GM21619 (cell line): ENCODE results near the gene ERCC1.
A peak's percentile ranks its signal among the peaks of the same experiment; 100 is the strongest.
"Not testable (repeated sequence)": the region's sequence is repeated elsewhere in the genome, so short reads cannot be mapped to it uniquely, and the experiment has no call there.

Experiments used
- ATAC-seq: cut with Tn5 transposase; IDR thresholded peaks from one replicate; pipeline ENCODE4 v1.9.1; 2021; ENCODE audit not compliant: unreplicated experiment

Gene ERCC1

DNA sequence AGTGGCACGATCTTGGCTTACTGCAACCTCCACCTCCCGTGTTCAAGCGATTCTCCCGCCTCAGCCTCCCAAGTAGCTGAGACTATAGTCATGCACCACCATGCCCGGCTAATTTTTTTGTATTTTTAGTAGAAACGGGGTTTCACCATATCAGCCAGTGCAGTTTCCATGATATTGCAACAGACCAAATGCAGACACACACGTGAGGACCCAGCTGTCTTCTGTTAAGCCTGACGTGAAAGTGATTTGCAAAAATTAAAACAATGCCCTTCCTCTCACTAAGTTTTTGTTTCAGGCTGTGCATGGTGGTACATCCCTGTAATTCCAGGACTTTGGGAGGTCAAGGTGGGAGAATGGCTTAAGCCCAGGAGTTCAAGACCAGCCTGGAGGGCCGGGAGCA, 7.3 kb upstream of the ERCC1 start:
- ATAC-seq: not testable (repeated sequence)

DNA sequence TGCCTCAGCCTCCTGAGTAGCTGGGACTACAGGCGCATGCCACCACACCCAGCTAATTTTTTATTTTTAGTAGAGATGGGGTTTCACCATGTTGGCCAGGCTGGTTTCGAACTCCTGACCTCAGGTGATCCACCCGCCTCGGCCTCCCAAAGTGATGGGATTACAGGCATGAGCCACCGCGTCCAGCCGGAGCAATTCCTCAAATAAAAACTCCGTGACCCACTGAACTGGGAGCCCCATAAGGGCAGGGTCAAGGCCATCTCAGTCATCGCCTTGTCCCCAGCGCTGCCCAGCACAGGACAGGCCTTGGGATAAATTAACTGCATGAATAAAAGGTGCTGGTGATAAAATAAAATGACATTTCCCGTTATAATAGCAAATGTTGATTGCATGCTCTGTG, 6.2 kb upstream of the ERCC1 start:
- not testable (repeated sequence) for ATAC-seq

DNA sequence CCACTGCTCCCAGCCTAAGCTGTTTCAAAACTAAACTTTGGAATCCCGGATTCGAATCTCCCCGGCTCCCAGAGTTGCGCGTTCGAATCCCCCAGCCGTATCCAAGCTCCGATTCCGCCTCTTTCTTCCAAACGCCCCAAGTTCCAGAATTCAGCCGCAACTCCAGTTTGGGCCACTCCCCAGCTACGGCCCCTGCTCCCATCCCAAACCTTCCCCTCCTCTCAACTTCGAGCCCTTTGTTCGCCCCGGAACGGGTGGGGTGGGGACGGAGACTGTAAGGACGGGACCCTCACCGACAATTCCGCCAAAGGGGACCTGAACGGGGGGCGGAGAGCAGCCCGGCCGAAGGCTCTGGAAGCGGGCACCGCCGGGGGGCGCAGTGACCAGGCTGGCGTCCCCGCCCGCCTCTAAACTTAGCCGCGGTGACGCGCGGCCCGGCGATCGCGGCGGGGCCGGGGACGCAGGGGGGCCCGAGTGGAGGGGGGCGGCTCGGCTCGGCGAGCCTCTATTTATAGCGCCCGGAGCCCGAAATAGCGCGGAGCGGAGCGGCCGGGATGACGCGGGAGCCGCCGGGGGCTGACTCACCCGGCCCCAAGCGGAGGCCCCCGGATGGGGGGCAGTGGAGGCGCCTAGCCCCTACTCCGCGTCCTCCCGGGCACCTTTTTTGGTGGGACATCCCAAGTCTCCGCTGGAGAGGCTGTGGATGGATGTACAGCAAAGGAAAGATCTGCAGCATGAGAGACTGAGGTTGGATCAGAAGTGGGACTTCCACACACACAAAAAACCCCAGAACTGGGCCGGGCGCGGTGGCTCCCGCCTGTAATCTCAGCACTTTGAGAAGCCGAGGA, 4.9 kb upstream of the ERCC1 start:
- no peak for ATAC-seq

DNA sequence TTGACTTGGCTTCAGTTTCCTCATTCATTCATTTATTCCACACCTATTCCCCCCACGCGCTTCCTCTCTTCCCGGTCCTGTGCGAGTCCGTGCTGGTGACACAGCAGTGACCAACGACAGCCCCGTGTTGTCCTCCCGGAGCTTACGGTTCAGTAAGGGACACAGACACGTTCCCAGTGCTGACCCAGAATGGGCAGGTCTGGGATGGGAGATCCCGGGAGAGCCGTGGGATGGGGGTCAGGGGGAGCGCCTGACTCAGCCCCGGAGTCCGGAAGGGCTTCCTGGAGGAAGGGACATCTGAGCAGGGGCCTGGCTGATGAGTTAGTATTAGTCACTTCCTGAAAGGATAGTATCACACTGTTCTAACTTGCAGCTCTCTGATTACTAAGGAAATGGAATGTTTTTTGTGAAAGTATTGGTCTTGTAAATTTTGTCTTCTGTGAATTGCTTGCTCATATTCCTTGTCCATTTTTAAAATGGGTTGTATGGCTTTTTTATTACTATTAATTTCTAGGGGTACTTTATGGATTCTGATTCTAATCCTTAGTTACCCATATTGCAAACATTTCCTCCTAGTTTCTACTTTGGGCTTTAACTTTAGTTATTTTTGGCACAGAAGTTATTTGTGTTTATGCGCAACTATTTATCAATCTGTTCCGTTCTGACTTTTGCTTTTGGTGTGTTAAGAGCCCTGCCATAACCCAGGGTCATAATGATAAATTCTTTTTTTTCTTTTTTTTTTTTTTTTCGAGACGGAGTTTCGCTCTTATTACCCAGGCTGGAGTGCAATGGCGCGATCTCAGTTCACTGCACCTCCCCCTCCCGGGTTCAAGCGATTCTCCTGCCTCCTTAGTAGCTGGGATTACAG, 708 bp upstream of the ERCC1 start:
- ATAC-seq: no peak

DNA sequence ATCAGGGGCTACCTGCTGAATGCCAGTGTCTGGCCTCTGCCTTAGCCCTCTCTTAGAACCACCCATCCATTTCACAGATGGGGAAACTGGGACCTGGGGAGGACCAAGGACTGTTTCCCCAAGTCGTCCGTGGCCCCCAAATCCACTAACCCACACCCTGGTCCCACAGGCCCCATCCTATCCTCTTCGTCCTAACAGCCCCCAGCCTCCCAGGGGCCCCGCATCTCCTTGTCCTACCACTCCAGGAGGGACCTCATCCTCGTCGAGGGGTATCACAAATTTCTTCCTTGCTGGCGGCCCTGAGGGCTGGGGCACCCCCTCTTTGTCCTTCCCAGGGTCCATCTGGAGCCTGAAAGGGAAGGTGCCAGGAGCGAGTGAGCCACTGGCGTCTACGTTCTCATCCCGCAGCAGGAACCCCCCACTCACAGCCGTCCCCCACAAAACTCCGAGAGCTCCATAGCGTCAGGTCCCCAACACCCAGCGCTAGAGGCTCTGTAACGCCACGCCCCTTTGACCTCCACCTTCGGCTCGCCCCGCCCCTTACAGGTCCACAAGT, 606 bp downstream of the ERCC1 start:
- ATAC-seq: no peak

DNA sequence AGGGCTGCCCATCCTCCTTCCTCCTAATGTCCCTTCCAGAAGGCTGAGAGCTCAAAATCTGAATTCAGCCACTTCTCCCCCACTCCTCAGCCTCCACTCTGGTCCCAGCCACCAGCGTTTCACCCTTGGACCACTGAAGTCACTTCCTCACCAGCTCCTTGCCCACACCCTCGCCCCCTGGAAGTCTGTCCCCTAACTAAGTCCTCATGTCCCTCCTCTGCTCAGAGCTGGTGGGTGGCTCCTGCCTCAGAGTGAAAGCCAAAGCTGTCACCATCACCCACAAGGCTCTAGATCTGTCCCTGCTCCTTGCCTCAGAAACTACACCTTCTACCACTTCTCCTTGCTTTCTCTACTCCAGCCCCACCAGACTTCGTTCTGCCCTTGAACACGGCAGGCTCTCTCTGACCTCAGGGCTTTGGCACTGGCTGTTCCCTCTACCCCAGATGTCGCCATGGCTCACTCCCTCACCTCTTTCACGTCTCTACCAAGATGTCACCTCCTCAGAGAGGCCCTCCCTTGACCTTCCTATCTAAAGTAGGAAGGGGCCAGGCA, 1.7 kb downstream of the ERCC1 start:
- ATAC-seq: no peak

DNA sequence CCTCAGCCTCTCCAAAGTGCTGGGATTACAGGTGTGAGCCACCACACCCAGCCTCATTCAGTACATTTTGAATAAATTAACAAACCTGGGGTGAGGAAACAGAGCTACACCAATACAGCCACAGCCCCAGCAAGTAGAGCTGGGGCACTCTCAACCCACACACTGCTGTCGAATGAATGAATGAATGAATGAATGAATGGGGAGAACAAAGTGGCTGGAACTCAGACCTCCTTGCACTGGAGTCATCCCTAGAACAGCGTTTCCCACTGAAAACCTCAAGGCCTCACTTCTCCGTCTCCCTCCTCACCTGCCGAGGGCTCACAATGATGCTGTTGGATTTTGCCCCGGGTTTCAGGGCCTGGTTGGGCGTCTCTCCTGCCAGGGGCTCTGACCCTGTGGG, 2.8 kb downstream of the ERCC1 start:
- ATAC-seq: no peak

DNA sequence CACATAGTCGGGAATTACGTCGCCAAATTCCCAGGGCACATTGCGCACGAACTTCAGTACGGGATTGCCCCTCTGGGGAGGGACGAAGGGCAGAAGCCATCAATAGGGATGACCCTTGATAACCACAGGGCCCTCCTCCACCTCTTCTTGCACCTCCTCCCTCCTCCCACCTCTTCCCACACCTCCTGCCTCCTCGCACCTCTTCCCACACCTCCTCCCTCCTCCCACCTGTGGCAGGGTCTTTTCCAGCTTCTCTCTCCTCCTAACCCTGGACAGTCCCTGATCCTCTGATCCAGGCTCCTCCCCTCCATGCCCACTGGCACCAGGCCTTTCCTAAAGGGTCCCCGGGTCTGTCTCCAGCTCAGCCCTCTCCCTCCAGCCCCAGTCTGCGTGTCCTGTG, 3.4 kb downstream of the ERCC1 start:
- ATAC-seq: no peak

DNA sequence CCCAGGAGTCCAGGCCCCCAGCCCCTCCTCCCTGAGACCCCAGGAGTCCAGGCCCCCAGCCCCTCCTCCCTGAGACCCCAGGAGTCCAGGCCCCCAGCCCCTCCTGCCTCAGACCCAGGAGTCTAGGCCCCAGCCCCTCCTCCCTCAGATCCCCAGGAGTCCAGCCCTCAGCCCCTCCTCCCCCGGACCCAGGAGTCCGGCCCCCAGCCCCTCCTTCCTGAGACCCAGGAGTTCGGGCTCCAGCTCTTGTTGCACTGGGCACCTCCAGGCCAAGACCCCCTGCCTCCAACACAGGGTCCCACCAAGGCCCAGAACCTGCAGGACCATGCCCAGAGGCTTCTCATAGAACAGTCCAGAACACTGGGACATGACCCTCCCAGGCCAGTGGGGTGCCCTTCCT, 3.8 kb downstream of the ERCC1 start:
- no peak for ATAC-seq

DNA sequence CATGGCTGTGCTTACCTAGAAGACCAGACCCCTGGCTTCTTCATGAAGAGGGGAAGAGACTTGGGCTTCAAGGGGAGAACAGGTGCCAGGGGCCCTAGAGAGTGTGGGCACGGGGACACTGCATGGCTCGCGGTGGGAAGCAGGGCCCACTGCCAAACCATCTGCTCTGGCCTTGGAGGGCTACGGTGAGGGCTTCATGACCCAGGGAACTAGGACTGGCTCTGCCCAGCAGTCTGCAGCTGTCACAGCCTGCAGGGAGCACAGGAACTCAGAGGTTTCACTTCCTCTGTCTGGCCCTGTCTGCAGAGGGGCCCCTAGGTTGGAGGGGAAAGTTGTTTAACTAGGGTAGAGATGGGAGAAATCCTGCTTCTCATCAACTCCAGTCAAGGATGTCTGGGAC, 4.3 kb downstream of the ERCC1 start:
- peak; percentile 48 for ATAC-seq

DNA sequence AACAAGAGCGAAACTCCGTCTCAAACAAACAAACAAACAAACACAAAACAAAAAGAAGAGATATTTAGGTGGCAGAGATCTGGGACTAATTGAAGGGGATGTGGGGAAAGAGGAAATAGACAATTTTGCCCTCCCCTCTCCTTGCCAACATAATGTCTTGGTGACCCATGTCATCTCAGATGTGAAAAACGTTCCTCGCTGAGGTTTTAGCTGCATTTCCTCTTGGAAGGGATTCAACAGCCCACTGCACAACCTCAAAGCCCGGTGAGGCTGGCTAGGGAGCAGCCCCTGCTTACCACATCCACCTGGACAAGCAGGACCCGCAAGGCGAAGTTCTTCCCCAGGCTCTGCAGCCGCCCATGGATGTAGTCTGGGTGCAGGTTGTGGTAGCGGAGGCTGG, 4.9 kb downstream of the ERCC1 start:
- no peak for ATAC-seq

DNA sequence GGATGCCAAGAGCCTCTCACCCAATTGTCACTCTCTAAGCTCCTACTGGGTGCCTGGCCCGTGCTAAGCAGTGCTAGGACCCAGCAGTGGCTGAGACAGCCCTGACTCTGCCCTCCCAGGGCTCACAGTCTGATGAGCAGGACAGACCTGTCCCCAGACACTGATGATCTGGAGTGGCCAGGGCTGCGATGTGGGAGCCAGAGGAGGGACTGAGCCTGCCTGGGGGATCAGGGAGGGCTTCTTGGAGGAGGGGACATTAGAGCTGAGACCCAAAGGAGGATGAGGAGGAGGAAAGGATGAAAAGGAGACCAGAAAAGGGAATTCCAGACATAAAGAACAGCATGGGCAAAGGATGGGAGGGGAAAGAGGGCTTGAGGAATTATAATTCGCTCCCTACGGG, 6.6 kb downstream of the ERCC1 start:
- no peak for ATAC-seq

DNA sequence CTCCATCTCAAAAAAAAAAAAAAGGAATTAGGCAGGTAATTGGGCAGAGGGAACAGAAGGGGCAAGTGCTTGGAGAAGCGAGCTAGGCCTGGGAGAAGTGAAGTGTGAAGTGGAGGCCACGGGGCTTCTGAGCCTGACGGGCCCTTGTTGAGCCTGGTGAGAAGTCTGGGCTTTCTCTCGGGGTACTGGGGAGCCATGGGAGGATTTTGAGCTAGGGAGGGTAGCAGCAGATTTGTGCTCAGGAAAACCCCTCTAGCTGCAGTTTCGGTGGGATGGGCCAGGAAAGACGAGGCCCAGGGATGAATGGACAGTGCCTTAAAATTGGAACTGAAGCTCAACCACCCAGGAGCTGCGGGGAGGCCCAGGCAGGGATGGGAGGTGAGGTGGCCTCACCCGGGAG, 9.2 kb downstream of the ERCC1 start:
- no peak for ATAC-seq

DNA sequence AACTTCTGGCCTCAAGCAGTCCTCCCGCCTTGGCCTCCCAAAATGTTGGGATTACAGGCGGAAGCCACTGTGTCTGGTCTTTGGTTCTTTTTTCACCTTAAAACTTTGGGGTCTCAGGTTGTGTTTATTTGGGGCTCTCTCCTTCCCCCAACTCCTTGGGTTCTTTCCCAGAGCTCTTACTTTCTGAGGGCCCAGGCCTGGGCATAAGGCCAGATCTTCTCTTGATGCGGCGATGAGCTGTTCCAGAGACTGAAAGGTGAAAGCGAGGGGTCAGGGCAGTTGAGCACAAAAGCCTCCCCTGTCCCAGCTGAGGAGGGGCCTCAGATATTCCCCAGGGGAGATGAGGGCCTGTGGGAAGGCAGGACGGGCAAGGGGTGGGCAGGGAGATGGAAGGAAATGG, 10.2 kb downstream of the ERCC1 start:
- ATAC-seq: no peak

DNA sequence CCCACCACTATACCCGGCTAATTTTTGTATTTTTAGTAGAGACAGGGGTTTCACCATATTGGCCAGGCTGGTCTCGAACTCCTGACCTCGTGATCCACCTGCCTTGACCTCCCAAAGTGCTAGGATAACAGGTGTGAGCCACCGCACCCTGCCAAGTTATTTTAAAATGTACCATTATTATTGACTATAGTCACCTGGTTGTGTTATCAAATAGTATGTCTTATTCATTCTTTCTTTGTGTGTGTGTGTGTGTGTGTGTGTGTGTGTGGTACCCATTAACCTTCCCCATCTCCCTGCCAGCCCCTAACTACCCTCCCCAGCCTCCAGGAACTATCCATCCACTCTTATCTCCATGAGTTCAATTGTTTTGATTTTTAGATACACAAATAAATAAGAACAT, 13.4 kb downstream of the ERCC1 start:
- ATAC-seq: not testable (repeated sequence)

DNA sequence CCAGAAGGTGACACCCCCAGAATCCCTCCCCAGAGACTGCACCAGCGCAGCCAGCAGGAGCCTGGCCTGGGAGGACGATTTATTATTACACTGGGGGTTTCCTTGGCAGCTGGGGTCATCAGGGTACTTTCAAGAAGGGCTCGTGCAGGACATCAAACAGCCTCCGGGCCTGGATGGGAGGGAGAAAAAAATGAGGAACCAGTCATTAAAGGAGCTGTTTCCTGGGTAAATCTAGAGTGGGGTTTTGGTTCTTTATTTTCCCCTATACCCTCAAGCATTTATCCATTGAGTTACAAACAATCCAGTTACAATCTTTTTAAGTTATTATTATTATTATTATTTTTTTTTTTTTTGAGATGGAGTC, 14.2 kb downstream of the ERCC1 start:
- ATAC-seq: no peak

DNA sequence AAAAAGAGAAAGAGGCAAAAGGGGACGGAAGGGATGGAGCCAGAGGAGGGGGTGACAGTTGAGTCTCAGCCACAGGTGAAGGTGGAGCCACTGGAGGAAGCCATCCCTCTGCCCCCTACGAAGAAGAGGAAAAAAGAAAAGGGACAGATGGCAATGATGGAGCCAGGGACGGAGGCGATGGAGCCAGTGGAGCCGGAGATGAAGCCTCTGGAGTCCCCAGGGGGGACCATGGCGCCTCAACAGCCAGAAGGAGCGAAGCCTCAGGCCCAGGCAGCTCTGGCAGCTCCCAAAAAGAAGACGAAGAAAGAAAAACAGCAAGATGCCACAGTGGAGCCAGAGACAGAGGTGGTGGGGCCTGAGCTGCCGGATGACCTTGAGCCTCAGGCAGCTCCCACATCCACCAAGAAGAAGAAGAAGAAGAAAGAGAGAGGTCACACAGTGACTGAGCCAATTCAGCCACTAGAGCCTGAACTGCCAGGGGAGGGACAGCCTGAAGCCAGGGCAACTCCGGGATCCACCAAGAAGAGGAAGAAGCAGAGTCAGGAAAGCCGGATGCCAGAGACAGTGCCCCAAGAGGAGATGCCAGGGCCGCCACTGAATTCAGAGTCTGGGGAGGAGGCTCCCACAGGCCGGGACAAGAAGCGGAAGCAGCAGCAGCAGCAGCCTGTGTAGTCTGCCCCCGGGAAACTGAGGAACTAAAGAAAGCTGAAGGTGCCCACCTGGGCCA, 14.7 kb downstream of the ERCC1 start:
- ATAC-seq: no peak

DNA sequence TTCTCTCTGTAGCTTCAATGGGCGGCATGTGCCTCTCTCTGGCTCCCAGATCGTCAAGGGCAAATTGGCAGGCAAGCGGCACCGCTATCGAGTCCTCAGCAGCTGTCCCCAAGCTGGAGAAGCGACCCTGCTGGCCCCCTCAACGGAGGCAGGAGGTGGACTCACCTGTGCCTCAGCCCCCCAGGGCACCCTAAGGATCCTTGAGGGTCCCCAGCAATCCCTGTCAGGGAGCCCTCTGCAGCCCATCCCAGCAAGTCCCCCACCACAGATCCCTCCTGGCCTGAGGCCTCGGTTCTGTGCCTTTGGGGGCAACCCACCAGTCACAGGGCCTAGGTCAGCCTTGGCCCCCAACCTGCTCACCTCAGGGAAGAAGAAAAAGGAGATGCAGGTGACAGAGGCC, 15.6 kb downstream of the ERCC1 start:
- ATAC-seq: no peak

DNA sequence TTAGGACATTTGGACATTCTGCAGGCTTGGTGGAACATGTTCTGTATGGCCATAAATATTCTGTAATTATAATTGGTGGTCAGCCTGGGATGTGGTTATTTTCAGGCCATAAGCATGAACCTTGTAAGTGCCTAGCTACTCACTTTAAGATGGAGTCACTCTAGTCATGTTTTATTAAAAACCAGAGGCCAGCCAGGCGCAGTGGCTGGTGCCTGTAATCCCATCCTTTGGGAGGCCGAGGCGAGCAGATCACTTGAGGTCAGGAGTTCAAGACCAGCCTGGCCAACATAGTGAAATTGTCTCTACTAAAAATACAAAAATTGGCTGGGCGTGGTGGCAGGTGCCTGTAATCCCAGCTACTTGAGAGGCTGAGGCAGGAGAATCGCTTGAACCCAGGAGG, 16.1 kb downstream of the ERCC1 start:
- ATAC-seq: not testable (repeated sequence)

DNA sequence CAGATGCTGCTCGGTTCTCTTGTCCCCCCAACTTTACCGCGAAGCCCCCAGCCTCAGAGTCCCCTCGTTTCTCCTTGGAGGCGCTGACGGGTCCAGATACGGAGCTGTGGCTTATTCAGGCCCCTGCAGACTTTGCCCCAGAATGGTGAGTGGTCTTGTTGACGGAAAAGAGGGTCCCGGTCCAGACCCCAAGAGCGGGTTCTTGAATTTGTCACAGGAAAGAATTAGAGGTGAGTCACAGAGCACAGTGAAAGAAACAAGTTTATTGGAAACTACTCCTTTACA, 16.7 kb downstream of the ERCC1 start:
- no peak for ATAC-seq
